Lung (tissue), 12 donors: ENCODE measurements around the gene FUT8. TPM values are rescaled to one million over a fixed set of nuclear protein-coding genes. Genes with fewer than 3 reads are reported as not detected.

ENCODE experiments used
- ATAC-seq: fragments of 200-7000 bp; cut with Tn5 transposase; one replicate; pipeline ENCODE4 v1.9.1; 2020; ENCODE audit warnings: moderate number of reproducible peaks; ENCODE audit not compliant: insufficient read depth, low FRiP score
- DNase-seq, 3 donors: peaks; one replicate each; pipeline ENCODE4 v3.0.0-alpha.2; 2013 to 2017
- H3K27ac ChIP-seq, 2 donors: one replicate each; pipeline ENCODE4 v1.5.1; 2013; ENCODE audit warnings: mild to moderate bottlenecking in 2 of 2, moderate library complexity in 2 of 2, control low read depth in 1 of 2, inconsistent platforms in 1 of 2, low read depth in 1 of 2, low read length in 1 of 2
- H3K27me3 ChIP-seq, 3 donors: one replicate each; pipeline ENCODE4 v1.5.1; 2013; ENCODE audit warnings: low read length in 2 of 3; ENCODE audit not compliant: control insufficient read depth in 3 of 3, insufficient read depth in 3 of 3
- H3K36me3 ChIP-seq, 4 donors: one replicate each; pipeline ENCODE4 v1.5.1; 2013; ENCODE audit warnings: low read length in 4 of 4, mild to moderate bottlenecking in 1 of 4, moderate library complexity in 1 of 4; ENCODE audit not compliant: control insufficient read depth in 4 of 4, insufficient read depth in 4 of 4
- H3K4me1 ChIP-seq, 5 donors: one replicate each; pipeline ENCODE4 v1.5.1; 2013; ENCODE audit warnings: low read length in 5 of 5, mild to moderate bottlenecking in 2 of 5, moderate library complexity in 1 of 5; ENCODE audit not compliant: control insufficient read depth in 5 of 5, insufficient read depth in 5 of 5
- H3K4me3 ChIP-seq: one replicate; pipeline ENCODE4 v1.5.1; 2013; ENCODE audit warnings: mild to moderate bottlenecking, control low read depth, moderate library complexity
- H3K9ac ChIP-seq, 2 donors: one replicate each; pipeline ENCODE4 v1.5.1; 2013; ENCODE audit warnings: low read length in 2 of 2, control low read depth in 1 of 2; ENCODE audit not compliant: insufficient read depth in 1 of 2
- H3K9me3 ChIP-seq, 4 donors: one replicate each; pipeline ENCODE4 v1.5.1; 2013; ENCODE audit warnings: low read length in 3 of 4, mild to moderate bottlenecking in 1 of 4, moderate library complexity in 1 of 4; ENCODE audit not compliant: control insufficient read depth in 4 of 4, insufficient read depth in 3 of 4
- CTCF ChIP-seq: IDR thresholded peaks from 2 replicates; pipeline ENCODE4 v1.5.1; 2012; ENCODE audit warnings: mild to moderate bottlenecking; ENCODE audit errors: control extremely low read depth, extremely low read depth
- WGBS, 2 donors: extraction: QIAGEN DNeasy Blood & Tissue Kit; methylation state at CpG; one replicate each; pipeline ENCODE4 v1.1.7; 2013; 5-methylcytosine and 5-hydroxymethylcytosine counted together
- polyA plus RNA-seq, 2 donors: library from polyadenylated mRNA; stranded (reverse); fragments of 200-250 nt; gene quantifications; one replicate each; pipeline ENCODE4 v1.2.1, GENCODE V29; 2013
- total RNA-seq, 2 donors: library from RNA; depleted of rRNA in 1 of 2; stranded (reverse); fragments of >200 nt in 1 of 2; gene quantifications; one replicate each; pipeline ENCODE4 v1.2.1, GENCODE V29; 2014 to 2021
- donor health status: control.
- donor health status: control.
- donor health status: Bipolar disorder and iron deficiency.
- donor health status: healthy.
- donor health status: DM: yes; HTN: yes; CAD: no.

The FUT8 gene
- total and polyA plus RNA-seq, 4 donors = 9.9 to 98.5 (median 25.8) TPM

GRCh38 chr14:65718629-65719028, 306.1 kb downstream of the FUT8 start:
- peaks cover 0 to 14% (median 1%) of the 10 kb centered on the region in 4 donors for H3K9me3 ChIP-seq

GRCh38 chr14:65720171-65720570, 307.6 kb downstream of the FUT8 start:
- no peak for TF ChIP-seq CTCF
- no peak overlapping the region for H3K27ac ChIP-seq
- no peak overlapping the region for H3K9ac ChIP-seq
- no peaks in the 10 kb centered on the region for H3K4me1 ChIP-seq
- H3K4me3 ChIP-seq = no peak overlapping the region
- peaks cover 0 to 10% (median 1%) of the 10 kb centered on the region in 4 donors for H3K9me3 ChIP-seq
- DNase-seq (no peak), ATAC-seq (no peak)
- H3K36me3 ChIP-seq = peaks cover 0 to 4% (median 3%) of the 10 kb centered on the region in 4 donors
- no peaks in the 10 kb centered on the region for H3K27me3 ChIP-seq
- WGBS, 2 donors = 77 to 94% methylated on average over 1 of the region's 1 CpG

More at GRCh38 chr14:65718629-65719028, 306.1 kb downstream of the FUT8 start:
- no peak overlapping the region for H3K27ac ChIP-seq
- H3K4me3 ChIP-seq = no peak overlapping the region
- H3K27me3 ChIP-seq = no peaks in the 10 kb centered on the region
- no peaks in the 10 kb centered on the region for H3K4me1 ChIP-seq
- H3K9ac ChIP-seq = no peak overlapping the region
- DNase-seq (no peak), ATAC-seq (no peak)
- H3K36me3 ChIP-seq = no peaks in the 10 kb centered on the region
- WGBS, 2 donors = 84 to 98% methylated on average over 1 of the region's 1 CpG
- TF ChIP-seq CTCF = no peak

GRCh38 chr14:65720743-65721142, 308.2 kb downstream of the FUT8 start:
- no peaks in the 10 kb centered on the region for H3K4me1 ChIP-seq
- 97 to 98% methylated on average over 5 of the region's 5 CpGs for WGBS, 2 donors
- DNase-seq = no peak
- no peak for ATAC-seq
- TF ChIP-seq CTCF = no peak
- H3K36me3 ChIP-seq = peaks cover 0 to 4% (median 3%) of the 10 kb centered on the region in 4 donors
- no peak overlapping the region for H3K9ac ChIP-seq
- no peaks in the 10 kb centered on the region for H3K27me3 ChIP-seq
- peaks cover 0 to 8% (median 1%) of the 10 kb centered on the region in 4 donors for H3K9me3 ChIP-seq
- H3K4me3 ChIP-seq = no peak overlapping the region
- H3K27ac ChIP-seq = no peak overlapping the region

GRCh38 chr14:65723348-65723747, 310.8 kb downstream of the FUT8 start:
- Histone ChIP-seq H3K4me3 (no peak overlapping the region), H3K9ac (no peak overlapping the region), H3K27ac (no peak overlapping the region), H3K9me3 (peaks cover 0 to 6% (median under 1%) of the 10 kb centered on the region in 4 donors), H3K4me1 (no peaks in the 10 kb centered on the region), H3K36me3 (peaks cover 0 to 8% (median 4%) of the 10 kb centered on the region in 4 donors), H3K27me3 (no peaks in the 10 kb centered on the region)
- ATAC-seq (no peak), DNase-seq (no peak)
- no peak for TF ChIP-seq CTCF
- whole genome bisulfite sequencing, 2 donors = 58 to 64% methylated on average over 3 of the region's 3 CpGs
